Stimulated activated CD8-positive, alpha-beta memory T cell treated with anti-CD3 and anti-CD28 coated beads, Interleukin-15, amount 100 ng/mL, for 4 hours (primary cell): Measurements from ENCODE around the gene CTSZ.
"Not testable (repeated sequence)": the region's sequence is repeated elsewhere in the genome, so short reads cannot be mapped to it uniquely, and the experiment has no call there.

Experiments
- DNase-seq, 2 donors: peaks; one replicate each; pipeline ENCODE4 v3.0.0-alpha.2; 2020; ENCODE audit warnings: low read depth in 2 of 2

The CTSZ gene

GRCh38 chr20:59006864-59007664 is at the start of gene CTSZ:
TSS of gene CTSZ (minus strand) at chr20:59007254. CDS start at chr20:59007128, 126 bp downstream.
- DNase-seq = peak in 1 of 2 donors; percentile 20

- no peak for DNase-seq
These were observed 48.2 kb upstream of the CTSZ start for GRCh38 chr20:59055302-59055701.

- DNase-seq = no peak
These were observed 44.7 kb upstream of the CTSZ start for GRCh38 chr20:59051666-59052185.

GRCh38 chr20:59050437-59050836 is 43.4 kb upstream of the CTSZ start:
- DNase-seq = no peak

GRCh38 chr20:59048681-59049030 is 41.6 kb upstream of the CTSZ start:
- no peak for DNase-seq

- no peak for DNase-seq
These were observed 41.1 kb upstream of the CTSZ start for GRCh38 chr20:59047938-59048680.

GRCh38 chr20:59046862-59047261 is 39.8 kb upstream of the CTSZ start:
- DNase-seq = no peak

- no peak for DNase-seq
These were observed 37.7 kb upstream of the CTSZ start for GRCh38 chr20:59044796-59045195.

- no peak for DNase-seq
These were observed 37.2 kb upstream of the CTSZ start for GRCh38 chr20:59044295-59044694.

GRCh38 chr20:59043698-59044097 is 36.6 kb upstream of the CTSZ start:
- no peak for DNase-seq

- peak; percentile 86 to 93 for DNase-seq
These were observed 36.0 kb upstream of the CTSZ start for GRCh38 chr20:59042796-59043631.

GRCh38 chr20:59042151-59042795 is 35.2 kb upstream of the CTSZ start, which contains the start of gene PRELID3B:
TSS of gene PRELID3B (minus strand) at chr20:59042786. CDS start at chr20:59042730, 56 bp downstream.
- DNase-seq = no peak

- DNase-seq = not testable (repeated sequence)
These were observed 34.4 kb upstream of the CTSZ start for GRCh38 chr20:59041487-59041886.

GRCh38 chr20:59040667-59041066 is 33.6 kb upstream of the CTSZ start:
- no peak for DNase-seq

GRCh38 chr20:59039233-59039632 is 32.2 kb upstream of the CTSZ start:
- no peak for DNase-seq

GRCh38 chr20:59037386-59037785 is 30.3 kb upstream of the CTSZ start:
- no peak for DNase-seq

GRCh38 chr20:59035381-59035780 is 28.3 kb upstream of the CTSZ start:
- DNase-seq = no peak

GRCh38 chr20:59033616-59034165 is 26.6 kb upstream of the CTSZ start:
- DNase-seq = no peak

- no peak for DNase-seq
These were observed 26.0 kb upstream of the CTSZ start for GRCh38 chr20:59033093-59033492.

GRCh38 chr20:59032713-59033059 is 25.6 kb upstream of the CTSZ start:
- no peak for DNase-seq

- peak; percentile 93 to 97 for DNase-seq
These were observed 25.1 kb upstream of the CTSZ start, which contains the start of gene ATP5F1E for GRCh38 chr20:59032023-59032712. TSS of gene ATP5F1E (minus strand) at chr20:59032335. CDS start at chr20:59032251, 84 bp downstream.
